HG03135 (cell line): ENCODE measurements around the gene LGALS14.

Experiments used
- ATAC-seq: cut with Tn5 transposase; IDR thresholded peaks from one replicate; pipeline ENCODE4 v1.9.1; 2021; ENCODE audit warnings: mild to moderate bottlenecking, moderate library complexity; ENCODE audit not compliant: unreplicated experiment

Gene LGALS14

GRCh38 chr19:39745643-39746042 is 41.4 kb downstream of the LGALS14 start:
- no peak for ATAC-seq

- no peak for ATAC-seq
Observed at GRCh38 chr19:39746836-39747529, 42.7 kb downstream of the LGALS14 start.

DNA sequence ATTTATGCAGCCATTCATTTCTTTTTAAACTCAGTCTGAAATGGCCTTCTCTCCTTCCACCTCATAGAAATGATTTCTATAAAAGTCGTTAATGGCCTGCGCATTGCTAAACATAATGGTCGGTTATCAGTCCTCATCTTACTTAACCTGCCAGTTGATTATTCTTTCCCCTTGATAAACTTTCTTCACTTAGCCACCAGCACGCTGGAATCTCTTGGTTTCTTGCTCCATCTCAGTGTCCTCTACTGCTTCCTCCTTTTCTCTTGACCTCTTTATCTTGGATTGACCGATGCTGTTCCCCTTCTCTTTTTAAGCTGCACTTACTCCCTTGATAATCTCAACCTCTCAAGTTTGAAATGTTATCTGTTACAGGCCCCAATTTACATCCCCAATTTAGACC is 45.7 kb downstream of the LGALS14 start:
- ATAC-seq = no peak

- ATAC-seq = no peak
Observed at GRCh38 chr19:39752390-39752789, 48.1 kb downstream of the LGALS14 start.

DNA sequence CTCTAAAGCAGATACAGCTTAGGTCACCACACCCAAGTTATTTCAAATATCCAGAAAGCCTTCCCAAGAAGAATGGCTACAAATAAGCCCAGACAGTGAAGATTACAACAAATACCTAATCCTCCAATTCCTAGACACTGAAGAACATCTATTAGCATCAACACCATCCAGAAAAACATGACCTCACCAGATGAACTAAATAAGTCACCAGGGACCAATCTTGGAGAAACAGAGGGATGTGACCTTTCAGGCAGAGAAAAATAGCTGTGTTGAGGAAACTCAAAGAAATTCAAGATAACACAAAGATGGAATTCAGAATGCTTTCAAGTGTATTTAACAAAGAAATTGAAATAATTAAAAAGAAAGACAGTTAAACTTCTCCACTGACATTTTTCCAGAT is 48.5 kb downstream of the LGALS14 start:
- no peak for ATAC-seq

DNA sequence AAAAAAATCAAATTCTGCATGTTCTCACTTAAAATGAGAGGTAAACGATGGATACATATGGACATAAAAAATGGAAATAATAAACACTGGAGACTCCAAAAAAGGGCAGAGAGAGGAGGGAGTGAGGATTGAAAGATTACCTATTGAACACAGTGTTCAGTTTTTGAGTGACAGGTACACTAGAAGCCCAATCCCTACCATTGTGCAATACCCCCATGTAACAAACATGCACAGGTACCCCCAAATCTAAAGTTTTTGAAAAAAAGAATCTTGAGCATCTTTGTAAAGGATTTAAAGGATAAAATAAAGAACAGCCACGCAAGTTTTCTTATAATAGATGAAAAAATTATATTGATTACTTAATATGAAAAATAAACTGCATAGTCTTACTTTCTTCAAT is 50.3 kb downstream of the LGALS14 start:
- no peak for ATAC-seq

DNA sequence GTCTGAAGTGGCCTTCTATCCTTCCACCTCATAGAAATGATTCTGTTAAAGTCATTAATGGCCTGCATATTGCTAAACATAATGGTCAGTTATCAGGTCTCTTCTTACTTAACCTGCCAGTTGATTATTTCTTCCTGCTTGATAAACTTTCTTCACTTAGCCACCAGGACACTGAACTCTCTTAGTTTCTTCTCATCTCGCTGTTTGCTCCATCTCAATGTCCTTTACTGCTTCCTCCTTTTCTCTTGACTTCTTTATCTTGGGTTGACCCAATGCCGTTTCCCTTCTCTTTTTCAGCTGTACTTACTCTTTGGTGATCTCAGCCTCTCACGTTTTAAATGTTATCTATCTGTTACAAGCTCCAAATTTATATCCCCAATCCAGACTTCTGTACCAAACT is 50.7 kb downstream of the LGALS14 start:
- ATAC-seq = no peak
